Nucleus accumbens (tissue), 56 donors: Measurements from ENCODE around the gene MAPRE3.

Experiments used
- DNase-seq, 56 donors: peaks; one replicate each; lab custom pipeline; 2025; lab: John Stamatoyannopoulos, UW

Gene MAPRE3

GRCh38 chr2:27007416-27008374, 37.3 kb downstream of the MAPRE3 start:
- no peak for DNase-seq

DNA sequence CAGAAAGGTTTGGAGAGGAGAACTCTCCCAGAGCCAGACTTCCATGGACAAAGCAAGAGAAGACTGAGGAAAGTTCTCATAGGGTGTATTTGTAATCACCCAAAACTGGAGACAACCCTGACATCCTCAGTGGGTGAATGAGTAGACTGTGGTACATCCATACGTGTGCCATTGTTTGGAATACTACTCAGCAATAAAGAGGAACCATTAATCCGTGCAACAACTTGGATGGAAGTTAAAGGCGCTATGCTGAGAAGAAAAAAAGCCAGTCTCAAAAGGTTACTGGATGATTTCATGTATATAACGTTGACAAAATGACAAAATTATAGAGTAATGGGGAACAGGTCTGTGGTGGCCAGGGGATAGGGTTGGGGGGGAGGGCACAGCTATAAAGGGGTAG, 38.2 kb downstream of the MAPRE3 start:
- DNase-seq = no peak

DNA sequence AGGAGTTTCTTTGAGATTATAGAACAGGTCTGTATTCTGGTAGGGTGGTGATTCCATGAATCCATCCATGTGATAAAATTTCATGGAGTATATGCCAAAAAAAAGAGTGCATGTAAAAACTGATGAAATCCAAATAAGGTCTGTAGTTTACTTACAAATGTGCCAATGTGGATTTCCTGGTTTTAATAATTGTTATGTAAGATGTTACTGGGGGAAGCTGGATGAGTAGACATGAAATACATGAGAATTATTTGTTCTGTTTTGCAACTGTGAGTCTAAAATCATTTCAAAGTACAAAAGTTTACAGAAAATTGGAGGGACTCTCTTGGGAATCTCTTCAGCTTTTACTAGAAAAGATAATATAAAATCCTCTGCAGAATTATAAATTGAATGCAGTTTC, 38.6 kb downstream of the MAPRE3 start:
- no peak for DNase-seq

DNA sequence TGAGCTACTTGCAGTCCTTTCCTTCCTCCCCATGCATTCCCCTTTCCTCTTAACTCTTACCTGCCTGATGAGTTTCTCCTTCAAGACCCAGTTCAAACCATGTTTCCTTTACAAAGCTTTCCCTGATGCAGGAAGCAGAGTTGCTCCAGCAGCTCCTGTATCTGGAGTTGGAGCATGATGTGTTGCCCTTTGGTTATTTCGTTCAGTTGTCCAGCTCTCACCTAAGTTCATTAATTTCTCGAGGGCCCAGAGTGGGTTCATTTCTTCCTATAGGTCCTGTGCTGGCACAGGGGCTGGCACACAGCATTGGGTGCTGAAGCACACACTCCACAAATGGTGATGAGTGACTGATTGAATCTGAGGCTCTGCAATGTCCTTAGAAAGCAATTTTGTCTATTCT, 39.3 kb downstream of the MAPRE3 start:
- DNase-seq = no peak

DNA sequence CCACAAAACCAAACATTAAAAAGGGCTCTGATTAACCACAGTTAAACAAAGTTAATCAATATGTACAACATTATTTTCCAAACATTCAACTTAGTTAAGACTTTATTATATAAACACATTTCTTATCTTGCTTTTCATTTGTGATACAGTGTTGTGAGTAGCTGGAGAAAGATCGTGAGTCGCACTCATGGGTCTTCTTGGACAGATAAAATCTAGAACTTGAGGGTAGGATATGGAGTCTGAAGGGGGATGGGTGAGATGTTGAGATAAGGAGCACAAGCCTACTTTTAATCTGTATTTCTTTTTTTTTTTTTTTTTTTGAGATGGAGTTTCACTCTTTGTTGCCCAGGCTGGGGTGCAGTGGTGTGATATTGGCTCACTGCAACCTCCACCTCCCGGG, 39.7 kb downstream of the MAPRE3 start:
- DNase-seq = no peak

GRCh38 chr2:27013738-27014137, 43.3 kb downstream of the MAPRE3 start:
- DNase-seq = no peak

- peak in 7 of 56 donors; percentile 9 to 29 (median 16) for DNase-seq
These were observed 44.5 kb downstream of the MAPRE3 start for GRCh38 chr2:27014771-27015433.

- peak in 32 of 56 donors; percentile 6 to 73 (median 30) for DNase-seq
These were observed 46.4 kb downstream of the MAPRE3 start for GRCh38 chr2:27016801-27017325.

GRCh38 chr2:27018142-27018541, 47.7 kb downstream of the MAPRE3 start:
- DNase-seq = no peak

DNA sequence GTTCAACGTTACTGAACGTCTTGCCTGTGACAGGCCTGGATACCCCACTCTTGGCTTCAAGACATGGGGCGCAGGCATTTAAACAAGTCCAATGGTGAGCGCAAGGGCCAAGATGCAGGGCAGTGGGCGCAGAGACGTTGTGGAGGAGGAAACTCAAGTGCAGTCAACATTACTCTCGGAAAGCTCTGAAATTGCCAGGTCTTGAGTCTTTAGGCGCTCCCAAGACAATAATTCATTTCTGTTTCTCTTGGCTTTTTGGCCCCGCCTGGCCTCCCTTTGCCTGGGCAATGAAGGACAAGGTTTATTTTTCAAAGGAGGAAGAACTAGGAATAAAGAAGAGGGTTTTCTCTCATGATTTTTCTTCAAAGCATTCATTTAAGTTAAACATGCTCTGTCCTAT, 49.0 kb downstream of the MAPRE3 start:
- no peak for DNase-seq

DNA sequence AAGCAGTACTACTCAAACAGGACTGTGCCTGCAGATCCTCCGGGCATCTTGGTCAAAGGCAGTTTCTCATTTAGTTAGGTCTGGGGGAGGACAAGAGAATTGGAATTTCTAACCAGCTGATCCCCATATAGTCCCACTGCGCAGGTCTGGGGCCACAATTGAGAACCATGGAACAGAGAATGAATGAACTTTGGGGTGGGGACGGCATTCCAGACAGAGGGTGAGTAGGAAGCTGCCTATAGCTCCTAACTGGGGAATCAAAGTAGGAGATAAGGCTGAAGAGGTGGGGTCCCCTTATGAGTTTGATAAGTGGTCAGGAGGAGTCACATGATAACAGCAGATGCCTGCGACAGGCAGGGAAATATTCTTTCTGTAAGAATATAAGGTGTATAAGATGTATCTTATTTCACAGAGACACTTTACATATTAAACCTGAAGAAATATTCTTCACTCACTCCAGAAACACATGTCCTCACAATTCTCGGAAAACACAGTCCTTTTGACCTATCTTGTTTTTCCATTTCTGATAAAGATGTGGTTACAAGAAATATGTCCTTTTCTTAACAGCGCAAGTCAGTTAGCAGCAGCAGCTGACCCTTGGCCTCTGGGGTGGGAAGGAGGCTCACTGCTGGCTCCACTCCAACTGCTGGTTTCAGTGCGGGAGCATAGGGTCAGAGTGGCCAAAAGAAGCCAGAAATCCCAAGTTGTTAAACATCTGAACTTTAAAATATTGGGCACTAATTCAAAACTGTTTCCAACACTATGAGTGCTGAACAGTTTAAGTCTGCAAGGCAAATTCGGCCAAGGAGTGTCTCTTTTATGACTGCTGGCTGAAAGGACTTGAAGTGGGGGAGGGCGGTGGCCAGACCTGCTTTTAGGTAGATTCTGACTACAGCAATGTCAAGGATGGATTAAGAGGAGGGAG, 49.8 kb downstream of the MAPRE3 start:
- no peak for DNase-seq

DNA sequence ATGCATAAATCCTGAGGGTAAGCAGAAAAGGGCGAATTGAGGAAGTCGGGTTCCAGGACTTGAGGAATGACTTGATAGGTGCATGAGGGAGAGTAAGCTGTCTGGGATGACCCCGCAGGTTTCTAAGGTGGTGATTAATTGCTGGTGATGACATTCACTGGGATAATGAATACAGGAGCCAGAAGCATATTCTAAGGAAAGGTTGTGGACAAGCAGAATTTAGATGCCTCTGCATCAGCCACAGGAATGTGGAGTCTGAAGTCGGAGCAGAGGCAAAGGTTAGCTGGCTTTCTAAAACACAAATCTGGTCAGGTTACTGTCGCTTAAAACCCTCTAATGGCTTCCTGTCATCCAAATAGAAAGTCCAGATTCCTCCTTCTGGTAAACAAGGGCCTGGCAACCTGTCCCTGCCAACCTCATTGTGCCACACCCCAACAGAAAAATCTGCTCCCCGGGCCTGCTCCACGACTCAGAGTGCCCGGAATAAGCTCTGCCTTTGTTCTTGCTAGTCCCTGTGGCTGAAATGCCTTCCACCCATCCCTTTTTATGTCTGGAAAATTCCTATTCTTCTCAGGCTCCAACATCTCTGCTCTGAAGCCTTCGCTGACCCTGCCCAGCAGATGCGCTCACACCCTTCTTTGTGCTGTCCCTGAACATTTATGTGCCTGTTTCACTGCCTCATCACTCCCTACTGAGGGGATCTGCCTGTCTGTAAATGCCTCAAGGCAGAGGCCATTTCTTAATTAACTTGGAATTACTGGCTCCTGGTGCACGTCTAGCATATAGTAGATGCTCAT, 51.0 kb downstream of the MAPRE3 start:
- no peak for DNase-seq

DNA sequence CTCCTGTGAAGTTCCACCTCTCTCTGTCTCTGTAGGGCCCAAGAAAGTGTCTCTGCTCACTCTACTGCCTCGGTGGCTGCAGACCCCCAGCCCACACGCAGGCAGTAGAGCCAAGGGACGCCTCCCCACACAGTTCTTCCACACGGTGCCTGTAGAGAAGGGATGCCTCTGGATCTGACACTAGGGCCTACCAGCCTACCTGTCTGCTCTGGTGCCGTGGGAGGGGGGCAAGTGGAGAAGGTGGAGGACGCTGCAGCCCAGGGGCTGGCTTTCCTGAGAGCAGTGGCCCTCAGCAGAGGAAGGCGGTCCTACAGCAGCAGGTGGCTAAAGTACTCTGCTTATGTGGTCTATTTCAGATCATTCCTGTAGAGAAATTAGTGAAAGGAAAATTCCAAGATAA, 53.3 kb downstream of the MAPRE3 start:
- DNase-seq = no peak

- DNase-seq = no peak
These were observed 53.8 kb downstream of the MAPRE3 start for GRCh38 chr2:27024188-27024587.

DNA sequence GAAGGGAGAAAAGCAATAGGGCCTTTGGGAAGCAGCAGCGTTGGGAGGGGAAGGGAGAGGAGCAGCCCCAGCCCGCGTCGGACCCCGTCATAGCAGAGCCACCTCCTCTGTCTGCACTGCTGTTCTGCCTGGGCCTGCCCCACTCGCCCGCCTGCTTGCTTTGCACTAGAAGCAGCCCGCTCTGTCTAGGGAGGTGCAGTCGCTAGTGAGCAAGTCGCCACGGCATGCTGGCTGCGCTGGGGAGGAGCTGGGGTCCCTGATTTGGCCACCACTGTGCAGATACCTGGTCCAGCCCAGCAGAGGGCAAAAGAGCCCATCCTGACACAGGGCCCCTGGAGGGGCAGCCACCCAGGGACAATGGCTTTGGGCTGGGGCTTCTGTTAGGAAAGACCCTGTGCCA, 54.4 kb downstream of the MAPRE3 start:
- DNase-seq = no peak

GRCh38 chr2:27025281-27025800, 54.9 kb downstream of the MAPRE3 start:
- DNase-seq = no peak

- DNase-seq = no peak
These were observed 55.7 kb downstream of the MAPRE3 start for GRCh38 chr2:27025861-27026851.

GRCh38 chr2:27027211-27027651, 56.8 kb downstream of the MAPRE3 start:
- DNase-seq = no peak
